Activated CD8-positive, alpha-beta T cell treated with anti-CD3 and anti-CD28 coated beads, Interleukin-2, amount 10 ng/mL, durations not matched to agents 7 days and 5 days (primary cell): ENCODE results near the gene ADGRL2. TPM values are rescaled to one million over a fixed set of nuclear protein-coding genes. Genes with fewer than 3 reads are reported as not detected.

Experiments used
- ATAC-seq: fragments of 150-1000 bp; cut with Tn5 transposase; one replicate; pipeline ENCODE4 v1.10.0; 2021; ENCODE audit warnings: moderate library complexity
- CTCF ChIA-PET: fragments of 350-600 bp; sonication (Branson Sonifier 250); formaldehyde crosslinking; loops from one replicate; lab custom pipeline; 2021; ENCODE audit warnings: antibody characterized with exemption; lab: Charles Lee
- POLR2A ChIA-PET: fragments of 350-600 bp; sonication (Branson Sonifier 250); formaldehyde crosslinking; loops from one replicate; lab custom pipeline; 2021; ENCODE audit warnings: antibody characterized with exemption; lab: Charles Lee
- DNase-seq: peaks from one replicate; pipeline ENCODE4 v3.0.0-alpha.2; 2020
- H3K27ac Mint-ChIP-seq: one replicate; pipeline ENCODE4 v1.8.0; 2021; ENCODE audit warnings: mild to moderate bottlenecking, mixed read lengths
- H3K27me3 Mint-ChIP-seq: one replicate; pipeline ENCODE4 v1.8.0; 2021; ENCODE audit warnings: low read depth, mixed read lengths
- H3K36me3 Mint-ChIP-seq: one replicate; pipeline ENCODE4 v1.8.0; 2021; ENCODE audit warnings: low read depth, mixed read lengths
- H3K4me1 Mint-ChIP-seq: one replicate; pipeline ENCODE4 v1.8.0; 2021; ENCODE audit warnings: low read depth, mixed read lengths
- H3K4me3 Mint-ChIP-seq: one replicate; pipeline ENCODE4 v1.8.0; 2021; ENCODE audit warnings: mild to moderate bottlenecking, mixed read lengths
- H3K9me3 Mint-ChIP-seq: one replicate; pipeline ENCODE4 v1.8.0; 2022; ENCODE audit warnings: mixed read lengths; ENCODE audit not compliant: insufficient read depth
- total RNA-seq, 2 experiments: library from RNA; stranded (reverse); gene quantifications; one replicate each; pipeline ENCODE4 v1.2.3, GENCODE V29; 2021

Gene ADGRL2
- total RNA-seq, 2 experiments from 2014 or later: not detected

DNA sequence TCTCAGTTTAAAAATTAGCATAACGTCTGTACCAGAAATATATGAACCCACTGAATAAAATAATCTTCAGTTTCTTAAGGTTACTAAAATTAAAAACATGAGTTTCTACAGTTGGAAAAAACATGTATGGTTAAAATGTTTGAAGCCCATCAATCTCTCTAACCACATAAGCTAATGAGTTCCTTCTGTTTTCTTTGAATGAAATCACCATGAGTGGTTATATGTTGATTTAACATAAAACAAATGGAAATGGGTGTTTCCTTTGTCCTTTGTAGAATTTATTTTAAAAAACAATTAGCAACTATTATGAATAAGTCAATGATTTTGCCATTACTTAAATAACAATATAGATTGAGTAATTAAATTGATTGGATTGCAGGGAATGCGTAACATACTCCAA, 3.0 kb upstream of the ADGRL2 start:
- Mint-ChIP-seq H3K36me3 (no peaks in the 10 kb centered on the region), H3K27me3 (peaks cover 30% of the 10 kb centered on the region), H3K4me3 (no peak overlapping the region), H3K9me3 (no peaks in the 10 kb centered on the region), H3K27ac (no peak overlapping the region), H3K4me1 (peaks cover 5% of the 10 kb centered on the region)
- POLR2A ChIA-PET: no interaction called here
- DNase-seq: no peak
- CTCF ChIA-PET: no interaction called here
- no peak for ATAC-seq

DNA sequence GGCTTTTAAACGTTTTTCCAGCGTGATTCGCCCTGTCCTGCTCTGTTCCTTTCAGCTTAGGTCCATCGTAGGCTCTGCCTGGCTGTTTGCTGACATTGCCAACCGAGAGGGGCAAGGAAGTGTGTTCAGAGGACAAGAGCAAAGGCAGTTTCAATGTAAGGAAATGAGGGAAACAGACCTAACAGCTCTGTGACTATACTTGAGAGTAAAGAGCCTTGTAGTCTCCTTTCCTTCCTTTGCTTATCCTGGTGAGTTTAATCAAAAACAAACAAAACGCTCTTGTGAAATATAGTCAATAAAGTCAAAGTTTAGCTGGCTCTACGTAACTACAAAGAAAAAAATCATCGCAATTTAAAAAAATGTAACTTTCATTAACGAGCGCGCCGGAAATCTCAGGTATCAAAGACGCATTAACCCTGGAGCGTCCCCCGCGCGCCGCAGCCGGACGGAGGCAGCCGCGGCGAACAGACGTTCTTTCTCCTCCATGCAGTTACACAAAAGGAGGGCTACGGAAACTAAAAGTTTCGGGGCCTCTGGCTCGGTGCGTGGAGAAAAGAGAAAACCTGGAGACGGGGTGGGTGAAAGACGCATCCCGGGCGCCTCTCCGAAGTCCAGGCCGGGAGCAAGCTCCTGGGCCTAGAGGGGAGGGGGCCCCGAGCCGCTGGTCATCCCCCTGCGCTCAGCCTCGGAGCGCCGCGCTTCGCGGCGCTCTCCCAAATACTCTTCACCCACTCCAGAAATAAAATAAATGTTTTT, 617 bp upstream of the ADGRL2 start:
- ChIA-PET POLR2A (no interaction called here), CTCF (no interaction called here)
- DNase-seq (no peak), ATAC-seq (no peak)
- H3K27me3 Mint-ChIP-seq: peaks cover 48% of the 10 kb centered on the region
- peak overlapping the region; percentile 6 for H3K4me3 Mint-ChIP-seq
- H3K36me3 Mint-ChIP-seq: no peaks in the 10 kb centered on the region
- H3K4me1 Mint-ChIP-seq: peaks cover 5% of the 10 kb centered on the region
- H3K27ac Mint-ChIP-seq: no peak overlapping the region
- H3K9me3 Mint-ChIP-seq: no peaks in the 10 kb centered on the region

- DNase-seq: no peak
- Mint-ChIP-seq H3K4me1 (peaks cover 5% of the 10 kb centered on the region), H3K9me3 (no peaks in the 10 kb centered on the region), H3K4me3 (no peak overlapping the region), H3K27me3 (peaks cover 53% of the 10 kb centered on the region), H3K36me3 (no peaks in the 10 kb centered on the region), H3K27ac (no peak overlapping the region)
- POLR2A ChIA-PET: no interaction called here
- CTCF ChIA-PET: no interaction called here
- no peak for ATAC-seq
Observed at GRCh38 chr1:81801651-81802456, 1.1 kb downstream of the ADGRL2 start.

- CTCF ChIA-PET: no interaction called here
- H3K27me3 Mint-ChIP-seq: peaks cover 53% of the 10 kb centered on the region
- H3K27ac Mint-ChIP-seq: no peak overlapping the region
- no peaks in the 10 kb centered on the region for H3K9me3 Mint-ChIP-seq
- POLR2A ChIA-PET: no interaction called here
- H3K4me1 Mint-ChIP-seq: peaks cover 5% of the 10 kb centered on the region
- H3K36me3 Mint-ChIP-seq: no peaks in the 10 kb centered on the region
- ATAC-seq: peak; percentile 27
- no peak overlapping the region for H3K4me3 Mint-ChIP-seq
- no peak for DNase-seq
Observed at GRCh38 chr1:81802457-81802706, 1.6 kb downstream of the ADGRL2 start.

DNA sequence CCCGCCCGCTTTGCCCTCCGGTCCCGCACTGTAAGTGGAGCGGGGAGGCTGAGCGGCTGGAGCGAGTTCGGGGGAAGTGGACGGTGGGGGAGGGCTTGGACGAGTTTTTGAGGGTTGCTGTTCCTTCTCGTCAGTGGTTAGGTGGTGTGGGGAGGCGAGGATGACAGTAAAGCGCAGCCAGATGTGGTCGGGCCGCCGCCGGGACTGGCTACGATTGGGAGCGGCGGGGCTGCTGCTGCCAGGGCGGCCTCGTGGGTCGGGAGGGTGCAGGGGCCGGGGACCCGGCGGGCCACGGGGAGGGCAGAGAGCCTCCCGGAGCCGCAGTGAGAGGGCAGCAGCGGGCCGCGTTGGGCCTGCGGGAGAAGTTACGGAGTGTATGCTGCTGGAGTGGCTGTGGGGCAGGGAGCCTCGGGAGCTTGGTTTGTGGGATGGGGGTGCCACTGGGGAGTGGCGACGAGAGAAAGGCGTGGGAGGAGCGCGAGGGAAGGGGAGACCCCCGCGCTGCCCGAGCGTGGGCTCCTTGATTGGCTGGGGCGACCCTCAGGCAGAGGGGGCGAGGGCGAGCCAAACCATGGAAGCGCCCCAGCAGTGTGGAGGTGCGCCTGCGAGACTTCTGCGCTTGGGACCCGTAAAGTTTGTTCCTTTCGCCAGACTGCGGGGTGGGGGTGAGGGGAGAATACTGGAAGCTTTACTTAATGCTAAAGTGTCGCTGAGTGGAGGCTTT, 2.1 kb downstream of the ADGRL2 start:
- ATAC-seq (peak; percentile 68), DNase-seq (no peak)
- H3K9me3 Mint-ChIP-seq: no peaks in the 10 kb centered on the region
- POLR2A ChIA-PET: no interaction called here
- peaks cover 5% of the 10 kb centered on the region for H3K4me1 Mint-ChIP-seq
- H3K27ac Mint-ChIP-seq: no peak overlapping the region
- peaks cover 53% of the 10 kb centered on the region for H3K27me3 Mint-ChIP-seq
- H3K4me3 Mint-ChIP-seq: no peak overlapping the region
- CTCF ChIA-PET: no interaction called here
- H3K36me3 Mint-ChIP-seq: no peaks in the 10 kb centered on the region

- ChIA-PET POLR2A (no interaction called here), CTCF (no interaction called here)
- peaks cover 5% of the 10 kb centered on the region for H3K4me1 Mint-ChIP-seq
- H3K36me3 Mint-ChIP-seq: no peaks in the 10 kb centered on the region
- peaks cover 51% of the 10 kb centered on the region for H3K27me3 Mint-ChIP-seq
- no peaks in the 10 kb centered on the region for H3K9me3 Mint-ChIP-seq
- no peak overlapping the region for H3K4me3 Mint-ChIP-seq
- no peak for DNase-seq
- no peak overlapping the region for H3K27ac Mint-ChIP-seq
- no peak for ATAC-seq
Observed at GRCh38 chr1:81803431-81804110, 2.8 kb downstream of the ADGRL2 start.

DNA sequence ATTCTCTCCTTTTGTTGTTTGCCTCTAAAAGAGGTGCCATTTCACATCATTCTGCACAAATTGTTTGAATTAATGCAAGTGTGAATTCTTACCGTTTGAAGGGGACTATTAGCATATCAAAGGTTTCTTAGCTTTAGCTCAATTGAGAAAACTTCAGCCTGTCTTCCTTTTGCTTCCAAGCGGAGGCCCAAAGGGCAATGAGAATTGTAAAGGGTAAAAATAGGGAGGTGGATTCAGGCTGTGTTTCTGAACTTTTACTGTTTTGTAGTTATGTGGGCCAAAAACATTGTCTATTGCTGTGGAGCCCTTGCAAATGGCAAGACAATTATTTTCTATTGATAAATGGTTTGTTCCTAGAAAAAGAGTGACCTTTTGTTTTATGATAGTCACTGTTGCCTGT, 3.6 kb downstream of the ADGRL2 start:
- no peak overlapping the region for H3K27ac Mint-ChIP-seq
- peaks cover 5% of the 10 kb centered on the region for H3K4me1 Mint-ChIP-seq
- no peaks in the 10 kb centered on the region for H3K36me3 Mint-ChIP-seq
- ChIA-PET CTCF (no interaction called here), POLR2A (no interaction called here)
- ATAC-seq (no peak), DNase-seq (no peak)
- H3K4me3 Mint-ChIP-seq: no peak overlapping the region
- peaks cover 48% of the 10 kb centered on the region for H3K27me3 Mint-ChIP-seq
- no peaks in the 10 kb centered on the region for H3K9me3 Mint-ChIP-seq

DNA sequence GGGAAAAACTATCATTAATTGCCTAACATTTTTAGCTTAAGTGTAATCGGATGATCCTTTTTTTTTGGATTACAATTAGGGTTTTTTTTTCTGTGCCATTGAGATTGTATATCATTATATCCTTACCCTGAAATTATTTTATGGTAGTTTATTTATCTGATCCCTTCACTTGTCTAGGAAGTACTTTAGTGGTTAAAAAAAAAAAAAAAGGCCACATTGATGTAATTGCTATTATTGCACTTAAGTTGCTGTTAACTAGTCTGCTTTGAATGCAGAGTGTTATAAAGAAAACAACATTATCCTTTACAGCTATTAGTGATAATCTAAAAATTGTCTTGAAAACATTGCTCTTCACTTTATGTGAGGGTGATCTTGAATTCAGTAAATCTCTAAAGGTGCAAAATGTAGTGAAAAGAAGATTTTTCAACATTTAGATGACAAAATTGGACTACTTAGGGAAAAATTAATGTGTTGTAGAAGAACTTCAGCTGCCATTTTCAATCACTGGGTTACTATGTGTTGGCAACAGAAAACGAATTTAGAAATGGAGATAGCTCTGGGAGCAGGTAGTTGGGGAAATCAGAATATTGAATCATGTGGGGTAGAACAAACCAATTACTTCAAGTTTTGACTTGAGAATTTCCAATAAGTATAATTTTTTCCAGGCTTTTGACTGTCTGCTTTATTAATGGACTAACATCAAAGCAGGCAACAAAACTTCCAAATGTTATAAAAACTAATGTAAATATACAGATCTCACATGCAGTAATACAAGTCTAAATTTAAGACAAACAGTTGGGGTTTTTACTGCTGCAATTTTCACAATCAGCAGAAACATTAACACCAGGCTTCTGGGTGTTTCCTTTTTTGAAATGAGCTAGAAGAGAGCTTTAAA, 5.0 kb downstream of the ADGRL2 start:
- DNase-seq: no peak
- peaks cover 37% of the 10 kb centered on the region for H3K27me3 Mint-ChIP-seq
- H3K27ac Mint-ChIP-seq: no peak overlapping the region
- H3K4me1 Mint-ChIP-seq: peaks cover 5% of the 10 kb centered on the region
- no peak overlapping the region for H3K4me3 Mint-ChIP-seq
- CTCF ChIA-PET: no interaction called here
- ATAC-seq: no peak
- POLR2A ChIA-PET: no interaction called here
- H3K36me3 Mint-ChIP-seq: no peaks in the 10 kb centered on the region
- H3K9me3 Mint-ChIP-seq: no peaks in the 10 kb centered on the region

GRCh38 chr1:81806432-81806770, 5.7 kb downstream of the ADGRL2 start:
- ChIA-PET CTCF (no interaction called here), POLR2A (no interaction called here)
- peaks cover 32% of the 10 kb centered on the region for H3K27me3 Mint-ChIP-seq
- H3K9me3 Mint-ChIP-seq: no peaks in the 10 kb centered on the region
- no peaks in the 10 kb centered on the region for H3K36me3 Mint-ChIP-seq
- no peak for DNase-seq
- no peak overlapping the region for H3K27ac Mint-ChIP-seq
- no peak for ATAC-seq
- no peak overlapping the region for H3K4me3 Mint-ChIP-seq
- H3K4me1 Mint-ChIP-seq: peaks cover 3% of the 10 kb centered on the region

- no peaks in the 10 kb centered on the region for H3K36me3 Mint-ChIP-seq
Observed at GRCh38 chr1:81808760-81809159, 8.0 kb downstream of the ADGRL2 start.

GRCh38 chr1:81809808-81810207, 9.1 kb downstream of the ADGRL2 start:
- H3K4me3 Mint-ChIP-seq: no peak overlapping the region
- DNase-seq (no peak), ATAC-seq (no peak)
- CTCF ChIA-PET: no interaction called here
- H3K4me1 Mint-ChIP-seq: no peaks in the 10 kb centered on the region
- H3K9me3 Mint-ChIP-seq: no peaks in the 10 kb centered on the region
- POLR2A ChIA-PET: no interaction called here
- H3K27ac Mint-ChIP-seq: no peak overlapping the region
- peaks cover 5% of the 10 kb centered on the region for H3K27me3 Mint-ChIP-seq
- no peaks in the 10 kb centered on the region for H3K36me3 Mint-ChIP-seq

More at GRCh38 chr1:81808760-81809159, 8.0 kb downstream of the ADGRL2 start:
- ChIA-PET CTCF (no interaction called here), POLR2A (no interaction called here)
- Mint-ChIP-seq H3K27me3 (peaks cover 13% of the 10 kb centered on the region), H3K9me3 (no peaks in the 10 kb centered on the region), H3K4me3 (no peak overlapping the region), H3K27ac (no peak overlapping the region), H3K4me1 (no peaks in the 10 kb centered on the region)
- no peak for ATAC-seq
- no peak for DNase-seq
